Body of pancreas (tissue), 4 donors: ENCODE data around the gene MALAT1.

Source experiments
- CTCF ChIP-seq, 7 experiments: fragments of 450-650 bp in 4 of 7; fragments of 200-600 bp in 3 of 7; sonication (generic) in 3 of 7; IDR thresholded peaks; one replicate each; pipeline ENCODE4 v1.5.1; 2016 to 2019; ENCODE audit warnings: antibody characterized with exemption in 7 of 7
- POLR2A ChIP-seq, 3 donors: fragments of 450-650 bp; IDR thresholded peaks; one replicate each; pipeline ENCODE4 v1.6.1; 2016; ENCODE audit warnings: antibody characterized with exemption in 3 of 3, mild to moderate bottlenecking in 2 of 3

- TF ChIP-seq CTCF (IDR thresholded peaks at IDR 0.05) (no peak), POLR2A (IDR thresholded peaks at IDR 0.05) (no peak)
Measured at GRCh38 chr11:65529475-65530156, 30.8 kb downstream of the MALAT1 start.
